Left forelimb (tissue), 1 donor: Measurements from ENCODE around the gene PPIAL4G.
"Not testable (repeated sequence)": the region's sequence is repeated elsewhere in the genome, so short reads cannot be mapped to it uniquely, and the experiment has no call there.

ENCODE experiments used
- DNase-seq: peaks from one replicate; pipeline ENCODE4 v3.0.0-alpha.2; 2018; ENCODE audit warnings: low spot score

Gene PPIAL4G

DNA sequence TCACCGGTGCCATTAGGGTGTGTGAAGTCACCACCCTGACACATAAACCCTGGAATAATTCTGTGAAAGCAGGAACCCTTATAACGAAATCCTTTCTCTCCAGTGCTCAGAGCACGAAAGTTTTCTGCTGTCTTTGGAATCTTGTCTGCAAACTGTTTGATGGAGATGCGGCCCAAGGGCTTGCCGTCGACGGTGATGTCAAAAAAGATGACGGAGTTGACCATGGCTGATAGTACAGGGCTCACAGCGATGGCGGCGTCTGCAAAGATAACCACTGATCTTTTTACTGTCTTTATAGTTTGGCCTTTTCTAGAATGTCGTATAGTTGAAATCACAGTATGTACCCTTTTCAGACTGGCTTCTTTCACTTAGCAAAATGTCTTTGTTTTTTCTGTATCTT lies at the start of gene PPIAL4G:
PPIAL4G (minus strand) TSS at position 274 of the 400 bp plus-strand sequence; CDS start at position 224, 50 bp downstream.
- not testable (repeated sequence) for DNase-seq

DNA sequence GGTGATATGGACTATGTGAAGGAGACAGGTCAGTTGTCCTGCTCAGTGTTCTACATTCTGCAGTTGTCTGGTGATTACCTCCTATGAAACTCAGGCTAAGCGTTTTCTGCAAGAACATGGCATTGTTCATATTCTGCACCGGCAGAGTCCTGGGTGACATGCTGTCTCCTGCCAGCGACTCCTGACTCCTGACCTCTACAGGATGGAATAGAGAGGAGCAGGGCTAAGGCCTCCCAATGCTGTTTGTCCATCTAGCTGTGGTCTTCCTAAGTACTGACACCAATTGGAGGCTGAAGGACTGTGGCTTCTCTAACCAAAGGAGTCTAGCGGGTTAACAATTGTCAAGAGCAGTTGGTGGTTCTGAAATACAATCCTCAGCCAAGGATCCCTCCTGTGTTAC lies 49.1 kb upstream of the PPIAL4G start:
- DNase-seq = not testable (repeated sequence)

DNA sequence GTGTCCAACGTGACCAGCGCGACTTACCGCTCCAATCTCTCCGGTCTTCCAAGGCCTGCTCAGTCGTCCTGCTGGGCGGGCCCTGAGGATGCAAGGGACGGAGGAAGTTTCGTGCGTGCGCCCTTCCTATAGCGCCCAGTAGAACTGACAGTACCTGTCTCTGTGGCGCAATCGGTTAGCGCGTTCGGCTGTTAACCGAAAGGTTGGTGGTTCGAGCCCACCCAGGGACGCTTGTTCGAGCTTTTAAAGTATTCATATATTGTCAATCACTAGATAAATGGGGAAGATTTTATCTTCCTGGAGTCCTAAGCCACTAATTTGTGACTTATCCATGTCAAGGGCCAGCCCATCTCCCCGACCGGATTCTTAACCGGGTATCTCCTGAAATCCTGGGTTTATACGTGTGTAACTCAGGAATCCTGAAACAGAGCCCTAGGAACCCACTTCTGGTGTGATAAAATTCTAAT lies 46.0 kb upstream of the PPIAL4G start:
- DNase-seq = peak; percentile 57

DNA sequence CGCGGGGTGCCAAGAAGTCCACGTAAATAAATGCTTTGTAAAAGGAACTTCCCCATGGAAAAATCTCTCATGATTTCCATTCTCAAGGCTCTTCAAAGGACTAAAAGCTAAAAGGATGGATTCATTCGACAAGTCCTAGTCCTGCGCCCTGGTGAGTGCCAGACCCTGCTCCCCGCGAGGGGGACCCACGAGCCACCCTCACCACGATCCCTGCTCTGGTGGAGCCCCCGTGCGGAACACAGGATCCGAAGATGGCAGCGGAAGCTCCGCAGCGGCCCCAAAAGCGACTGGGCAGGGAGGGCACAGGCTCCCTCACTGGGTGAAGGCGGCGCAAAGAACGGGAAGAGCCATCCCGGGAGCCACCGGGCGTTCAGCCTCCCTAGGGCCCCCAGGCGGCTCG lies 45.5 kb upstream of the PPIAL4G start:
- not testable (repeated sequence) for DNase-seq

DNA sequence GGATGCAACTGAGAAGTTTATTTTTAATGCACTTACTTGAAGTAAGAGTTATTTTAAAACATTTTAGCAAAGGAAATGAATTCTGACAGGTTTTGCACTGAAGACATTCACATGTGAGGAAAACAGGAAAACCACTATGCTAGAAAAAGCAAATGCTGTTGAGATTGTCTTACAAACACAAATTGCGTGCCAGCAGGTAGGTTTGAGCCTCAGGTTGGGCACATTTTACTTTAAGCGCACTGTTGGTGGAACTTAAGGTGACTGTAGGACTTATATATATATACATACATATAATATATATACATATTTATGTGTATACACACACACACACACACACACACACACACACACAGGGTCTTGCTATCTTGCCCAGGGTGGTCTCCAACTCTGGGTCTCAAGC lies 43.5 kb upstream of the PPIAL4G start:
- not testable (repeated sequence) for DNase-seq

DNA sequence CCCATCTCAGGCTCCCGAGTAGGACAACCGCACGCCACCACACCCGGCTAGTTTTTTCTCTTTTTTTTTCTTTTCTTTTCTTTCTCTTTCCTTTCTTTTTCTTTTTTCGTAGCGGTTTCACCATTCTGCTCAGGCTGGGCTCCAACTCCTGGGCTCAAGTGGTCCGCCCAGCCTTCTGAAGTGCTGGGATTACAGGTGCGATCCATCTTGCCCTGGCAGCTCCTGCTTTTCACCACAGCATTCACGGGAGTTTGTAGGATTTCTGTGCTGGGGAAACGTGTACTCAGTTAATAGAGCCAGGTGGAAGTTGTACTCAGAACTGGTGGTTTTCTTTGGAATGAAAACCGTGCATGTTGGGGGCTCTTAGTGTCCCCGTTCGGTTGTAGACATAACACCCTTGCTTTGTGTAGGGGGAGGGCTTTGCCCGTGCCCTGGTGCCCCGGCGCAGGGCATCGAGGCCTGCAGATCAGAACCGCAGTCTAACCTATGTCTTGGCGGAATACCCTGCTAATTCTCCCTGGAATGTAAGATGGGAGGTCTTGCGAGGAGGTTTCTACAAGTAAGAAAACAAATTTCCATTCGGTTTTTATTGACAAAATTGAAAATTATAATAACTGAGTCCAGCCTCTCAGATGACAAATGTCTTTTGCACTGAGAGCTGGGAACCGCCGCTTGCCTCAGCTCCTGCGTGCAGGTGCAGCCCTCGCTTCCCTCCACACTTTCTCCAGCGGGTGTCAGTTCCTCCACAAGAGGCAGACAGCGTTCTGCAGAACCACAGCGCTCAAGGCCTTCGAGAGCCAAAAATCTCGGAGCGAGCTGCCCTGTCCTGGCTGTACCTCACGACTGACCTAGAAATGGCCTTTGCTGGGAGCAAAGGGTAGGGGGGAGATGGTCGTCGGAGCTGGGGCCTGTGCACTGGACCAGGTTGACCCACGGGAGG lies 40.4 kb upstream of the PPIAL4G start:
- DNase-seq = not testable (repeated sequence)

DNA sequence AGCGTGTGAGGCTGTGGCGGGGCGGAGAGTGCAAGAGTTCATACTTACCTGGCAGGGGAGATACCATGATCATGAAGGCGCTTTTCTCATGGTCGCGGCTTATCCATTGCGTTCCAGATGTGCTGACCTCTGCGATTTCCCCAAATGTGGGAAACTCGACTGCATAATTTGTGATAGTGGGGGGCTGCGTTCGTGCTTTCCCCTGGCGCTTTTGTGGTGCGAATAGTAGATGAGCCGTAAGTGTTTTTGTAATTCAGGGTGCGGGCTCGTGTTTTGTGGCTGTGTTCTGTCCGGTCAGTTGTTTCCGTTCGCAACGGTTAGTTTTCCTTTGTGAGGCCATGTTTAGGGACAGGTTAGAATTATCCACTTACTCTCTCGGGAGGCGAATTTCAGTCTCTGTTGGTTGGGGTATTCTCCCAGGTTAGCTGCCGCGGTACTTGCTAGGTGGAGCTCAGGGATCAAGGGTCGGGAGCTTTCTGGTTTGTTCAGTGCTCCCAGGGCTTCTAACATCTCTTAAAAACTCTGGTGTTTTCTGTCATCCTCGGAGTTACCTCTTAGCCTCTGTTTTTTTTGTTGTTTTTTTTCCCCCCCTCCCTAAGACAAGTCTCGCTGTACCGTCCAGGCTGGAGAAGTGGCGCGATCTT lies 39.6 kb upstream of the PPIAL4G start:
- DNase-seq = peak; percentile 87

DNA sequence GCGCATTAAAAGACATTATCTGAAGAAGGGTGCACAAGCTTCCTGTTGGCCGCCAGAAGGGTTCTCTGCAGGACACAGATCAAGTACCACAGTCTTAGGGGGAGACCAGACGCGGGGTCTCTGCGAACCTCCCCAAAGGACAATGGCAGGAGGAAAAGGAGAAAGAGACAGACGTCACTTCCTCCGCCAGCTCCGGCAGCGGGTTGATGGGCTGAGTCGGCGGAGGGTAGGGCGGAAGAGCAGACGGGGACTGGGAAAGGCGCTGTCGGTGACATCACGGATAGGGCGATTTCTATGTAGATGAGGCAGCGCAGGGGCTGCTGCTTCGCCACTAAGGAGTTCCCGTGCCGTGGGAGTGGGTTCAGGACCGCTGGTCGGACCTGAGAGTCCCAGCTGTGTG lies 39.0 kb upstream of the PPIAL4G start:
- DNase-seq = peak; percentile 80

DNA sequence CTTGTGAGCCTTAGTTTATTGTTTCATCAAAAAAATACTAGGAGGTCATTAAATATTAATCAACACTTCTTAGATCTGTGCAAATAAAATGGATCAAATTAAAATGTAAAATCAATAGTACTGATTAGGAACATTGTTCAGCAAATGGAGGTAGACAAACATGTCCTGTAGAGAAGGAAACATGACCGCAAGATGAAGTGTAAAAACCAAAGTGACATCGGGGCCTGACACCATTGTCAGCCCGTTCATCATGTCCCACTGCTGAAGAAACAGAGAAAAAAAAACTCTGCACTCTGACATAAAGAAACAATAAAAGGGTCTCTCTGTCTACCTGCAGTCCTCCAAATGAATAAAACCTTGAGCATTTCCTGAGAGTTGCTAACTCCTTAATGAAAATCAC lies 31.2 kb upstream of the PPIAL4G start:
- DNase-seq = not testable (repeated sequence)

DNA sequence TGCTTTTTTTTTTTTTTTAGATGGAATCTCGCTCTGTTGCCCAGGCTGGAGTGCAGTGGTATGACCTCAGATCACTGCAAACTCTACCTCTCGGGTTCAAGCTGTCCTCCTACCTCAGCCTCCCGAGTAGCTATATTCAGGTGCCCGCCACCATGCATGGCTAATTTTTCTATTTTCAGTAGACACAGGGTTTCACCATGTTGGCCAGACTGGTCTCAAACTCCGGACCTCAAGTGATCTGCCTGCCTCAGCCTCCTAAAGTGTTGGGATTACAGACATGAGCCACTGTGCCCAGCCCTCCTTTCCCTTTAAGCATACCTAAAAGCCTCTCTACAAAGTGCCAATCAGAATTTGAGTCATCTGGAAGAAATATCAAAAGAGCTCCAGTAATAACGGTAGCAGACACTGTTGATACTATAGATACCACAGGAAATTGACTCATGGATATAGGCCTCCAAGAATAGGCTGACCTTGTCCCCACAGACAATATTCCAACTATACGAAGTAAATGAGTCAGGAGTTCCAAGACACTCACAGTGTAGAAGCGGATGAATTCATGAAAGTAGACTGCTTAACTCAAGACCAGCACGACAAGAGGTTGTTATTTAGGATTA lies 29.6 kb upstream of the PPIAL4G start:
- not testable (repeated sequence) for DNase-seq

DNA sequence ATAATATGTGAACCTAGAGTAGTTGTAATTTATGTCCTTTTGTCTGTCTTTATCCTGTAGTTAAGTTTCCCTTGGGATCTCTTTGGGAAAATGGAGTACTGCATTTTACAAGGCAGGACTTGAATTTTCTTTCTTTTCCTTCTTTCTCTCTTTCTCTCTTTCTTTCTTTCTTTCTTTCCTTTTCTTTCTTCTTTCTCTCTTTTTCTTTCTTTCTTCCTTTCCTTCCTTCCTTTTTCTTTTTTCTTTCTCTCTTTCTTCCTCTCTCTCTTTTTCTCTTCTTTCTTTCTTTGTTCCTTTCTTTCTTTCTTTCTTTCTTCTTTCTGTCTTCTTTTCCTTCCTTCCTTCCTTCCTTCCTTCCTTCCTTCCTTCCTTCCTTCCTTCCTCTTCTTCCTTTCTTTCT lies 10.8 kb upstream of the PPIAL4G start:
- not testable (repeated sequence) for DNase-seq

DNA sequence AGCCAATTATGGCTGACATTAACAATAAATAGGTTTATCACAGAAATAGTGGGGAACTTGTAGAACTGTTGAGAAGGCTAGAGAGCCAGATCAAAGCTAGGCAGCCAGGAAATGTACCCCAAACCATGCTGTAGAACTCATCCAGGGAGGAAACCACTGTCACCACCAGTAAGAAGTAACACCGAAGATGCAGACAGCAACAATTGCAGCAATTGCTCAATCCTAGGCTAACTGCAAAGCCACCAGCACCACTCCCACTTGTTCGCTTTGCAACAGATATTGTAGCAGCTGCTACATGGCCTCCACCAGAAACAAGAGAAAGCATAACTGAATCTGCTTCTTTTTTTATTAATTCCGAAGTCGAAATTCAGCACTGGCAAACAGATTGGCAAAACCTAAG lies 2.0 kb downstream of the PPIAL4G start:
- not testable (repeated sequence) for DNase-seq

DNA sequence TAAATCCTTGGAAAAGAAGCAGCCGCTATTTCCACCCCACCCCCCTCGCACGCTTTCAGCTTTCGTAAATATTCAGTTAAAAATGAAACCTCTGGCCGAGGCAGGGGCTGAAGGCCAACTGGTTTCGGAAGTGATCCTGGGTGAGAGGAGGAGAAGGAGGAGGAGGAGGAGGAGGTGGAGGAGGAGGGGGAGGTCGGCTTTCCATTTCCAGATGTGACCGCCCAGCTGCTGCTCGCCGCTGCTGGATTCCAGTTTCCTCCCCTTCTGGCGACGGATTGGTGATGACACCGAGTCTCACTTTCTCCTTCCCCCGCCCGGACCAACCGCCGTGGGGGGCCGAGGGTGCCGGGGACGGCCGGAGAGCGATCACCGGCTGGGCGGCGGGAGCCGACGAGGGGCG lies 23.4 kb downstream of the PPIAL4G start:
- DNase-seq = not testable (repeated sequence)

DNA sequence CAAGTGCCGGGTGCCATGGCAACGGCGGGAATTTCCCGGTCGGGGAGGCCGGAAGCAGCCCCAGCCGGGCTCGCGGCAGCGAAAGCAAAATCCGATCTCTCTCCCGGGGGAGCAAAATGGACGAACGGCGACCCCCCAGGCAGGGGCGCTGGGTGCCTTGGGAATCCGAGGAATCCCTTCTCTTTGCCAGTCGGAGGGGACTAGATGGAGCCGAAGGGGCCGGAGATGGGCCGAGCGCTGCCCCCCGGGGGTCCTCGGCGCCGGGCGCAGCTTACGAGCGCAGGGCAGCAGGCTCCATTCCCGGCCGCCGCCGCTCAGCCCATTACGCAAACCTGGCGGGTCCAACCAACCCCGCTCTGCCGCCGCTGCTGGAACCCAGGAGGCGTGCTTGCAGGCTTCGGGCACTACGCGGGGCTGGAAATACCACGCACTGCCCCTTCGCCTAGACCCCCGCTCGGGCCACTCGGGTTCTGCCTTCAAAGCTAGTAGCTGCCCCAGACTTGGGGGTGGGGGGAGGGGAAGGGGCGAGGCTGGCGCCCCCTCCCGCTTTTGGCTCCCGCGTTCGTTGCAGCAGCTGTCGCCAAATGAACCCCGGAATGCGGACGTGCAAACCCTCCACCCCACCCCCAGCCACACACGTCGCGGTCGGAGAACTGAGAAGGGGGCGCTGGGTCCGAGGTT lies 24.1 kb downstream of the PPIAL4G start:
- peak; percentile 61 for DNase-seq

DNA sequence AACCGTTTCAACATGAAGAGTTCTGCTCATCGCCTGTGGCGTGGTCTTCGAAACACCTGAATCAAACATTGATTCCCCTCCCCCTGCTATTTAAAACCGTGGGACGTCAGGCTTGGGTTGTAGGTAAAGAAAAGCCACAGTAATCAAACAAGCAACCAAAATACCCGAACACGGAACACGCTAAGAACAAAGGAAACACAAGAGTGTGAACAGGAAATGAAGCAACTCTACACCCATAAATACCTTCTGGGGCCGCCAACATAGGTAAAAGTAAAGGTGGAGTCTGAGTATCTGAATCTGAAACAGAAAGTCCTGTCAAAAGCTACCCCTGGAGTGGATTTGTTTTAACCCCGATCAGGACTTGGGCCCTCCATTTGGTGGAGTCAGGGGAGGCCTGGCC lies 24.7 kb downstream of the PPIAL4G start:
- not testable (repeated sequence) for DNase-seq

DNA sequence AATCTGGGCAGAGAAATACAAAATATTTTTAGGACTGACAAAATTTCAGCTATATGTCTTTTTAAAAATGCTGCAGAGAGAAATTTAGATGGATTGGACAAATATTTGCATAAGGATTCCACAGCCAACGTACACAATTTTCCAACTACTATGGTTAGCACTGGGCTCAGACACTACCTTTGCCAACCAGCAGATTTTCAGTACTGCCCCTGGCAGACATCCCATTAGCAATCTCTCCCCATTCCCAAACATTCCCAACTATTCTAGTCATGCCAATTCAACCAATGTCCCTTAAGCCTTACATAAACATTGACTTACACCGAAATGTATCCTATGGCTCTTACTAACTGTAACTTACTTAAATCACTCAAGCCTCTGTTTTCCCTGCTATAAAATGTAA lies 30.3 kb downstream of the PPIAL4G start:
- not testable (repeated sequence) for DNase-seq

DNA sequence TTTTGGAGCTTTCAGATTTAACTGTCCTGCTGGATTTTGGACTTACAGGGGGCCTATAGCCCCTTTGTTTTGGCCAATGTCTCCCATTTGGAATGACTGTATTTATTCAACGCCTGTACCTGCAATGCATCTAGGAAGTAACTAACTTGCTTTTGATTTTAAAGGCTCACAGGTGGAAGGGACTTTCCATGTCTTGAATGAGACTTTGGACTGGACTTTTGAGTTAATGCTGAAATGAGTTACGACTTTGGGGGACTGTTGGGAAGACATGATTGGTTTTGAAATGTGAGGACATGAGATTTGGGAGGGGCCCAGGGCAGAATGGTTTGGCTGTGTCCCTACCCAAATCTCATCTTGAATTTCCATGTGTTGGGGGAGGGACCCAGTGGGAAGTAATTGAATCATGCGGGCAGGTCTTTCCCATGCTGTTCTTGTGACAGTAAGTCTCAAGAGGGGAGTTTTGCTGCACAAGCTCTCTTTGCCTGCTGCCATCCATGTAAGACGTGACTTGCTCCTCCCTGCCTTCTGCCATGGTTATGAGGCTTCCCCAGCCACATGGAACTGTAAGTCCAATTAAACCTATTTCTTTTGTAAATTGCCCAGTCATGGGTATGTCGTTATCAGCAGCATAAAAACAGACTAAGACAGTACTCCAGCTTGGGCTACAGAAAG lies 43.3 kb downstream of the PPIAL4G start:
- DNase-seq = not testable (repeated sequence)

DNA sequence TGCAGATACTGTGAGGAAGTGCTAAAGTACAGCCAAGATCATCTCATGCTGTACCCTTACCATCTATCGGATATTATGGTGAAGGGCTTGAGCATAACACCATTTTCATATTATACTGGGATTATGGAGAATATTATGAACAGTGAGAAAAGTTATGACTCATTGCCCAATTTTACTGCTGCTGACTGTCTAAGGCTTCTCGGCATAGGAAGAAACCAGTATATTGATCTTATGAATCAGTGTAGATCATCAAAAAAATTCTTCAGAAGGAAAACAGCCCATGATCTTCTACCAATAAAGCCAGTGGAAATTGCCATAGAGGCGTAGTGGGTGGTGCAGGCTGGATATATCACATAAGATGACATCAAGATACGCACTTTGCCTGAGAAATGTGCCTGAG lies 47.7 kb downstream of the PPIAL4G start:
- DNase-seq = no peak

DNA sequence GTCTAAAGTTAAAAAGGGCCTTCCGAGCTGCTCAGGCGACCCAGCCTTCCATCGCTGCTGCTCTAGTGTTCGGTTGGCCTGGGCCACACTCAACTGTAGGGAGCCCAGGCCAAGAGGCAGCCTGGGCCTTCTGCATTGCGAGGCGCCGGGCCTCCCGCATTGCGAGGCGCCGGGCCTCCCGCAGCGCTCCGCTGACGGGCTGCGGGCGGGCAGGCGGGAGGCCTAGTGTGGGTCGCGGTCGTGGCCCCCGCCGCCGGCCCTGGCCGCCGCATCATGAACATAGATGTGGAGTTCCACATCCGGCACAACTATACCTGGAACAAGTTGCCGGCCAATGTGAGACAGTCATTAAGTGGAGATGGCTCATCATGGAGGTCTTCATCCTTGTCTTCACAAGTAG lies 48.3 kb downstream of the PPIAL4G start:
- DNase-seq = no peak

DNA sequence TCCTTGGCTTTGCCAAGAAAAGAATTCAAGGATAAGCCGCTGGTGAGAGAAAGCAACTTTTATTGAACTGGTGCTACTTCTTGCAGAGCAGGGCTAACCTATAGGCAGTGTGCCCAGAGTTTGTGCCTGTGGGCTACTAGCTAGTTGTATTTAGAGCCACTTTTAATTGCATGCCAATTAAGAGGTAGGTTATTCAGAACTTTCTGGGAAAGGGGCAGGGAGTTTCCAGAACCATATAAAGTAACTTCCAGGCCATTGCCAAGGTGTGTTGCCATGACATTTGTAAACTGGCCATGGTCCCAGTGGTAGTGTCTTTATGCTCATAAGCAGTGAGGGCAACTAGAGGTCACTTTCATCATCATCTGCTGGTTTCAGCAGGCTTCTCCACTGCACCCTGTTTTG lies 50.2 kb downstream of the PPIAL4G start:
- not testable (repeated sequence) for DNase-seq
